Superior temporal gyrus (tissue), 1 donor: ENCODE results near the gene UQCC2.

Experiments
- DNase-seq: peaks from one replicate; pipeline ENCODE4 v3.0.0-alpha.2; 2016; ENCODE audit errors: extremely low spot score

The UQCC2 gene

GRCh38 chr6:33691456-33692077, 19.9 kb downstream of the UQCC2 start:
- DNase-seq: no peak

GRCh38 chr6:33690766-33691165, 20.7 kb downstream of the UQCC2 start:
- no peak for DNase-seq

GRCh38 chr6:33689879-33690278, 21.6 kb downstream of the UQCC2 start:
- DNase-seq: no peak

GRCh38 chr6:33689148-33689494, 22.4 kb downstream of the UQCC2 start:
- no peak for DNase-seq

GRCh38 chr6:33688451-33689147, 22.9 kb downstream of the UQCC2 start:
- DNase-seq: no peak

- DNase-seq: no peak
These were observed 23.5 kb downstream of the UQCC2 start for GRCh38 chr6:33688006-33688405.

- no peak for DNase-seq
These were observed 24.2 kb downstream of the UQCC2 start for GRCh38 chr6:33686981-33687975.

GRCh38 chr6:33686225-33686924, 25.1 kb downstream of the UQCC2 start:
- DNase-seq: no peak

- DNase-seq: no peak
These were observed 25.9 kb downstream of the UQCC2 start for GRCh38 chr6:33685411-33686224.

GRCh38 chr6:33684983-33685382, 26.5 kb downstream of the UQCC2 start:
- no peak for DNase-seq

- DNase-seq: no peak
These were observed 27.0 kb downstream of the UQCC2 start for GRCh38 chr6:33684428-33684896.

- no peak for DNase-seq
These were observed 27.7 kb downstream of the UQCC2 start for GRCh38 chr6:33683576-33684427.

GRCh38 chr6:33683051-33683571, 28.4 kb downstream of the UQCC2 start:
- DNase-seq: peak; percentile 57

- no peak for DNase-seq
These were observed 29.2 kb downstream of the UQCC2 start for GRCh38 chr6:33682341-33682740.

- no peak for DNase-seq
These were observed 31.7 kb downstream of the UQCC2 start for GRCh38 chr6:33679761-33680160.

- no peak for DNase-seq
These were observed 32.5 kb downstream of the UQCC2 start for GRCh38 chr6:33678932-33679490.

- no peak for DNase-seq
These were observed 33.1 kb downstream of the UQCC2 start for GRCh38 chr6:33678233-33678931.

- no peak for DNase-seq
These were observed 33.8 kb downstream of the UQCC2 start for GRCh38 chr6:33677689-33678088.
